Hepatocyte (in vitro differentiated cells): Measurements from ENCODE around the gene MAPKBP1.

Experiments
- EZH2 ChIP-seq: fragments of 200-600 bp; sonication (generic); IDR thresholded peaks from 2 replicates; pipeline ENCODE4 v1.6.1; 2016; ENCODE audit warnings: antibody characterized with exemption, mild to moderate bottlenecking, borderline replicate concordance
- EZH2phosphoT487 ChIP-seq: fragments of 200-600 bp; sonication (generic); IDR thresholded peaks from one replicate; pipeline ENCODE4 v1.6.1; 2018; ENCODE audit warnings: antibody characterized with exemption, mild to moderate bottlenecking, low read depth, moderate library complexity; ENCODE audit not compliant: unreplicated experiment, severe bottlenecking
- TF ChIP-seq, protein P1 (sequence below): fragments of 200-600 bp; sonication (generic); IDR thresholded peaks from 2 replicates; pipeline ENCODE4 v1.5.1; 2016; ENCODE audit warnings: antibody characterized with exemption, mild to moderate bottlenecking; ENCODE audit not compliant: poor library complexity

- TF ChIP-seq, protein P1, sequence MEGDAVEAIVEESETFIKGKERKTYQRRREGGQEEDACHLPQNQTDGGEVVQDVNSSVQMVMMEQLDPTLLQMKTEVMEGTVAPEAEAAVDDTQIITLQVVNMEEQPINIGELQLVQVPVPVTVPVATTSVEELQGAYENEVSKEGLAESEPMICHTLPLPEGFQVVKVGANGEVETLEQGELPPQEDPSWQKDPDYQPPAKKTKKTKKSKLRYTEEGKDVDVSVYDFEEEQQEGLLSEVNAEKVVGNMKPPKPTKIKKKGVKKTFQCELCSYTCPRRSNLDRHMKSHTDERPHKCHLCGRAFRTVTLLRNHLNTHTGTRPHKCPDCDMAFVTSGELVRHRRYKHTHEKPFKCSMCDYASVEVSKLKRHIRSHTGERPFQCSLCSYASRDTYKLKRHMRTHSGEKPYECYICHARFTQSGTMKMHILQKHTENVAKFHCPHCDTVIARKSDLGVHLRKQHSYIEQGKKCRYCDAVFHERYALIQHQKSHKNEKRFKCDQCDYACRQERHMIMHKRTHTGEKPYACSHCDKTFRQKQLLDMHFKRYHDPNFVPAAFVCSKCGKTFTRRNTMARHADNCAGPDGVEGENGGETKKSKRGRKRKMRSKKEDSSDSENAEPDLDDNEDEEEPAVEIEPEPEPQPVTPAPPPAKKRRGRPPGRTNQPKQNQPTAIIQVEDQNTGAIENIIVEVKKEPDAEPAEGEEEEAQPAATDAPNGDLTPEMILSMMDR: no peak
- TF ChIP-seq EZH2 (no peak), EZH2phosphoT487 (no peak)
Observed at GRCh38 chr15:41819455-41820050, 45.3 kb downstream of the MAPKBP1 start.
